HG03558 (cell line): ENCODE results near the gene RPS17.
"Not testable (repeated sequence)": the region's sequence is repeated elsewhere in the genome, so short reads cannot be mapped to it uniquely, and the experiment has no call there.

Experiments used
- ATAC-seq: cut with Tn5 transposase; IDR thresholded peaks from one replicate; pipeline ENCODE4 v1.9.1; 2021; ENCODE audit warnings: moderate number of reproducible peaks; ENCODE audit not compliant: unreplicated experiment; ENCODE audit errors: extremely low read depth

The RPS17 gene

DNA sequence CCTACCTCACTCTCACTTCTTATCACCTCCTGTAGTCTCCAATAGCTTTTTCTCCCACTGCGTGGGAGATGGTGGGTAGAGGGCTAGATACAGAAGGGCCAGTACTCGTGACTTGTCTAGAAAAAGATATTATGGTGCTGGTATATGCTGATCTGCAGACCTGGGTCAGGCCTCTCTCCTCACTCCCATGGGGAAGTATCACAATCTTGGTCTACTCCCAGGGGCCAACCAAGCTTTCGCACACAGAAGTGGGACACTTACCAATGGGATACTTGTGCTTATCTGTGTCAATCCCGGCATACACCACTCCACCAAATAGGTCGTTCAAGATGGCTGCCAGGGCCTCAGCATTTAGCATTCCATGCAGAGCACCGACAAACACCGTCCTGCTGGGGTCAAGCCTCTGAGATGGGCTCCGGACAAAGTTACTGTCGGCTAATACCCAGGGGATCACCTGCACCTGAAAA lies 9.0 kb upstream of the RPS17 start:
- ATAC-seq: no peak

DNA sequence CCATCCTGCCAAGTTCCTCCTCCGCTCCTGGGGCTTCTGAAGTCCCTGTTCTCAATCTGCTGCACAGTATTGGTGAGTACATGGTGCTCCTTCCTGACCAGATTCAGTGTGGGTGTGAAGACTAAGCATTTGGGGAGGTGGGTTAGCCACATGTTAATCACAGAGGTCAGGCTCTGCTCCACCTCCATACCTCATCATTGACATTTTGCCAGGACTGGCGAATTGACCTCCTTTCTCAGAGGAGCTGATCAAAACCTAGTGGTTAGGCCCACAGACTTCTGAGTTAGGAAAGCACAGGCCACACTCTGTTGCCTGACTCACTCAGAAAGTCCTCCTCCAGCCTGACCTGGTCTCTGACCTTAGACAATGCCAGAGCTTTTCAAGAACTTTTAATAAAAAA lies 8.4 kb upstream of the RPS17 start:
- no peak for ATAC-seq

DNA sequence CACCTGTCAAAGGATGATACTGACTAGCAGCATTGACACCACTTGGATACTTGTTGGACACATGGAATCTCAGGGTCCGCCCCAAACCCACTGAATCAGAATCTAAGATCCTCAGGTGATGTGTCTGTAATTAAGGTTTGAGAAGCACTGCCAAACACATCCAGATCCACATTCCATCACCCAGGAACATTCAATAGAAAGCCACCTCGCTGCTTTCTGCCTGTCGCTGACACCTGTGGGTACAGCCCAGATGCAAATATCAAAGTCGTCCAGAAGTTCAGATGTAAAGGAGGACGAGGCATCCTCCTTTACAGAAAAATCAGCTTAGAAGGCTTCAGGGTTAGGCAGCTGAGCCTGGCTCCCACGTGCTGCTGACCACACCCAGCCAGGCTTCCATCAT lies 5.2 kb upstream of the RPS17 start:
- ATAC-seq: no peak

DNA sequence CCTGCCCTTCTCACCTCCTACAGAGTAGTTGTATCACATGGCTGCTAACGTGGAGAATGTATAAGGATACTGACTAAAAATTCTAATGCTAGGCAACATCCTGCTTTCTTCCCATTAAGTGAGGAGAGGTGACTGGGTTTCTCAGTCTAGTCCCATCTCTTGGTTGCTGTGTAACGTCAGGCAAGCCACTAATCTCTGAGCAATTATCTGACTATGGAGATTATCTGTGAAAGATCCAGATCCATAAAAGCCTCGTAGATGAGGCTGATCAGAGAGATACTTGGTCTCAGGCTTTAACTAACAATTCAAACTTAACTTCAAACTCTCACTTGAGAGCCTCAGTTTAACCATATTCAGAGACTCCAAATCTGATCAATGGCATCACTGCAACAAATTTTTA lies 4.7 kb upstream of the RPS17 start:
- no peak for ATAC-seq

DNA sequence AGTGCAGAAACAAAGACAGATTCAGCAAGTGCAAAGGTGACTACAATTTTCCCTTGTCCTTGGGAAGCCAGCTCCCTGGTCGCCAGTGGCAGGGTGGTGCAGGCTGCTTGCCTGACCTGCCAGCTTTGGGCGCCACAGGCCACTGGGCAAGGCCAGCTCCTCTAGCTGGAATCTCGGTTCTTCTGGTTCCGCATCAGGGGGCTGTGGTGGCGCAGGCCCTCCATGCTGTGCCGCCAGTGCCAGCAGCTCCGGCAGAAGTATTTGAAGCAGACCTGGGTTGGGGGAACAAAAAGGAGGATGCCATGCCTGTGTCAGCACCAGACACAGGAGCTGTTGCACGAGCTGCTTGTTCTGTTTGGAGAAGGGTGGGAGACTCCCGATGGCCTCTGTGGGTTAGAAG lies 4.2 kb upstream of the RPS17 start:
- ATAC-seq: no peak

DNA sequence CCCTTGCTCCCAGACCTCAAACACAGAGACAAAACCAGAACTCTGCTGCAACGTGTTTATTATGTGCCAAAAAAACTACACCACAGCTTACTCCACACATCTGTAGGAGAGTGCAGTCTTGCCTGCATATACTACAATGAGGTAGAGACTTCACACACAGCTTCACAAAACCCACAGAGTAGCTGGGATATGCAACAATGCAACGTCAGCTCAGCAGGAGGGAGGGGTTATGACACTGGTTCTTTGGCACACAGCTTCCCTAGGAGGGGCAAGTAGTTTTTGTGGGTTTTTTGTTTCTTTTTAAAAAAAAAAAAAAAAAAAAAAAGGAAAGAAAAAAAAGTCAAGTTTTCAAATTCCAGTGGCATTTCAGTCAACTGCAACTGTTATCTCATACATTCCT lies 2.9 kb upstream of the RPS17 start:
- ATAC-seq: no peak

DNA sequence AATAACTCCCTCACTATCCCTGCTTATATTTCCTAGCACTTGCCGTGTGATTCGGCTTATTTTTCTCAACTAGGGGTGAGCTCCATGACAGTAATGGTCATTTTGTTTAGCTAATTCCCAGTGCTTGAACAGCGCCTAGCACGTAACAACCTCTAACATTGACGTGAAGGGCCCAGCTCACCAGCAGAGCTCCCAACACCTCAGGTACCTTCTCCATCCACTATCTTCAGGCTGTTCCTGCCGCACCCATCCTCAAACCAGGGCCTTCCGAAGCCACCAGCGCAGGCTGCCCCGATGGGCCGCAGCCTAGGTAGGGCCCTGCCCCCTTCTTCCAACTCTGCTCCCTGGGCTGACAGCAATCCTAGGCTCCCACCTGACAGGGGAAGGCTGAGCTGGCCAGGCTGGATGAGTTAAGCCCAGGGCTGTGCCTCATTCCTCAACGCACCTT lies 751 bp upstream of the RPS17 start:
- no peak for ATAC-seq

DNA sequence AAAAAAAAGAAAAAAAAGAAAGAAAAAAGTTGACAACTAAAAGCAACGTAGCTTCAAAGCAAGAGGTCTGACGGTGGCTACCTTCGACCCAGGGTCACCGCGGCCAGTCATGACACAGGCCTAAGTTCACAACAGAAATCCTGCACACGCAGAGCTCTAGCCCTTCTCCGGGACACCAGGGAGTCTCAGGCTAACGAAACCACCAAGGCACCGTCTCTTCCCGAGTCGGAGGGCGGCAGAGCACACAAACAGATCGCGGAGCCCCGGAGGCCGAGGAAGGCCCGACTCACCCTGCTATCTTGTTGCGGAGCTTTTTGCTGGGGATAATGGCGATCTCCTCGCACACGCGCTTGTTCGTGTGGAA lies 584 bp downstream of the RPS17 start:
- ATAC-seq: no peak

DNA sequence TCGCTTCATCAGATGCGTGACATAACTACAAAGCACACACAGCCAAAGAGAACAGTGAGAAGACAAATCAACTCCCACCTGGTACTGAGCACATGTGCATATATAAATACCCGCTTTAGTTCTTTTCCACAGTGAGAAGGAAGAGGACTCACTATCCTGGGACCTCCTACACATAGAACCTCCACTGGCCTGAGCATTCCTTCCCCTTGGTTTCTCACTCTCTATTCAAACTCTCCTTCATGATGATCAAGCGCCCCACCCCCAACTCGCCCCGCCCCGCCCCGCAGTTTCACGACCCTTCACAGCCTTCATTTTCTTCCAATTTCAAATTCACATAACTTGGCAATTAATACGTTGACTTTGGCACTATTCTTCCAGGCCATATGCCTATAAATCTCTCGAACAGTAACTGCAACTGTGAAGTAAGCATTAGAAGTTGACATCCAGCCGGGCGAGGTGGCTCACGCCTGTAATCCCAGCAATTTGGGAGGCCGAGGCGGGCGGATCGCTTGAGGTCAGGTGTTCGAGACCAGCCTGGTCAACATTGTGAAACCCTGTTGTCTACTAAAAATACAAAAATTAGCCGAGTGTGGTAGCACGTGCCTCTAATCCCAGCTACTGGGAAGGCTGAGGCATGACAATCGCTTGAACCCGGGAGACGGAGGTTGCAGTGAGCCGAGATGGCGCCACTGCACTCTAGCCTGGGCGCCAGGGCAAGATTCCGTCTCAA lies 1.1 kb downstream of the RPS17 start:
- no peak for ATAC-seq

DNA sequence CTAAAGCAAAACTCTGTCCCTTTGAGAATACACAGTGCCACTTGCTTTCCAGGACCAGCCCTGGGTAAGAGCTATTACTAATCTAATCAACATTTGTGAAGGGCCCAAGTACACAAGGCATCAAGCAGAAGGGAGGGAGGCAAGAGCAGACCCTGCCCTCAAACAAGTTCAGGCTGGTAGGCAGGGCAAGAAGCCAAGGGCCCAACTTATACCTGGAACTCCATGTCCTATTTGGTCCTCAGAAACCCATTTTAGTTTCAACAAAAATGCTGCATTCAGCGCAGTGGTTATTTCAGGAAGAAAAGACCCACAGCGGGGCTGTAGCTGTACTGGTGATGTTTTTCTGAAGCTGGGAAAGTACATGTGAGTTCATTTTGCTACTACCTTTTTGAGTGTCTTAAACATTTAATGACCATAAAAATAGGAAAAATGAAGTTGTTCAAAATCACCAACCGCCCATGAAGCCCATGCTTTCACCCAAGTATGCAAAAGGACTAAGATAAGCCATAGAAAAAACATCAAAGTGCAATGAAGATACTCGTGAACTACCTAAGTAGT lies 2.8 kb downstream of the RPS17 start:
- ATAC-seq: no peak

DNA sequence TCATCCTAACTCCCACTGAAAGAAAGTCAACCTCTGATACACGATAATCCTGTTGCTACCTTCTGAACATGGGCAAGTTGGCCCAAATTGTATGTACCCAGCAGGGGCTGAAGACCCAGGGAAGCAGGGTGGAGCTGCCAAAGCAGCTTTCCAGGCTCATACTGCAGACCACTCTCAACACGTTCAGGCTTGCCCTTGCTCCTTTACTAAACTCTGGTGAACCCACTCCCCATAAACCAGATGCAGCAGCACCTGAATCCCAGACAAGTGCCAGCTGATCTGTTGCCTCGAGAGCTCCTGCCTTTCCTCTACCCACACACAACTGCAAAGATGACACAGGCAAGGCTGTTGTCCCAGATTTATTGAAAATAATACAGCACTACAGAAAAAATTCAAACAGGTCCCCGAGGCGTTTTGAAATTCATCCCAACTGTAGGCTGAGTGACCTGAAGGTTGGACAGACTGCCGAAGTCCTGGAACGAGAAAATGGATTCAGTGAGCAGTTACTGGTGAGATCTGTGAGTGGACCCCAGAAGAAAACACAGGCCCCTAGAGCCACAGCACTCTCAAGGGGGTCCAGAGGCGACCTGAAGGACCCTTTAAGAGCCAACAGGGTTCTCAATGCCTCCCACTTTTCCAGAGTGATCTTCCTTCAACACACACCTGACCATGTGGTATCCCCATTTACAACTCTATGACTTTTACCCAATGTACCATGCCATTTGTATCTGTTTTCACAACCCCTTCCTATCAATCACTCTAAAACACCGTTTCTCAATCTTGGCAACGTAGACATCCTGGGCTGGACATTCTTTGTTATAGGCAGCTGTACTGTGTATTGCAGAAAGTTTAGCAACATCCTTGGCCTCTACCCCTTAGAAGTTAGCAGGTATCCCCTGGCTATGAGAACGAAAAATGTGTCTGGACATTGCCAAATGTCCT lies 3.6 kb downstream of the RPS17 start:
- ATAC-seq: no peak

DNA sequence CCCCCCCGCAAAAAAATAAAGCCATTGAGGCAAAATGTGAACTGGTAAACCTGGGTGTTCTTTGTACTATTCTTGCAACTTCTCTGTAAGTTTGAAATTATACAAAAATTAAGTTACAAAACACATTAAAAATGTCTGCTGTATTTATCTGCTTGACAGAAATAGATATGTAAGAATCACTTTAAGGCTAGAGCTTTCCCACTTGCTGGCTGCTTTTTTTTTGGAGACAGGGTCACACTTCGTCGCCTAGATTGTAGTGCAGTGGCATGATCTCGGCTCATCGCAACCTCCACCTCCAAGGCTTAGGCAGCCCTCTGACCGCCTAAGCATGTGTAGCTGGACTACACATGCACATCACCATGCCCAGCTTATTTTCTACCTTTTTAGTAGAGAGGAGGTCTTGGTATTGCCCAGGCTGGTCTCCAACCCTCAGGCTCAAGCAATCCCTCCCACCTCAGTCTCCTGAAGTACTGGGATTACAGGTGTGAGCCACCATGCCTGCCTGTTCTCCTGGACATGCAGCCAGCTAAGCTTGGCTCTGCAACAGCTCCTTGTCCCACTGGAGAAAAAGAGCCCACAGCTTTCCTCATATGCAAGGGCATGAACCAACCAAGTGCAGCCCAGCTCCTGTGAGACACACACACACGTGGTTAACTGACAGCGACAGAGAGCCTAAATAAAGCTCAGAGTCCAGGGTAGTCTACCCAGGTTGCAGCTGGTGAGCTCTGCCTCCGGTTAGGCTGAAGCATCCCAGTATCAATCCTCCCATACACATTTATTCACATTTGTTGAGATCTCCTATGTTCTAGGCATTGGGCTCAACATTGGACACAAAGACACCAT lies 4.5 kb downstream of the RPS17 start:
- ATAC-seq: no peak

DNA sequence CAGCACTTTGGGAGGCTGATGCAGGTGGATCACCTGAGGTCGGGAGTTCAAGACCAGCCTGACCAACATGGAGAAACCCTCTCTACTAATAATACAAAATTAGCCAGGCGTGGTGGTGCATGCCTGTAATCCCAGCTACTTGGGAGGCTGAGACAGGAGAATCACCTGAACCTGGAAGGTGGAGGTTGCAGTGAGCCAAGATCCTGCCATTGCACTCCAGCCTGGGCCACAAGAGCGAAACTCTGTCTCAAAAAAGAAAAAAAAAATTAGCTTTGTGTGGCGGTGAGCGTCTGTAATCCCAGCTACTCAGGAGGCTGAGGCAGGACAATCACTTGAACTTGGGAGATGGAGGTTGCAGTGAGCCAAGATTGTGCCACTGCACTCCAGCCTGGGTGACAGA lies 5.1 kb downstream of the RPS17 start:
- not testable (repeated sequence) for ATAC-seq

DNA sequence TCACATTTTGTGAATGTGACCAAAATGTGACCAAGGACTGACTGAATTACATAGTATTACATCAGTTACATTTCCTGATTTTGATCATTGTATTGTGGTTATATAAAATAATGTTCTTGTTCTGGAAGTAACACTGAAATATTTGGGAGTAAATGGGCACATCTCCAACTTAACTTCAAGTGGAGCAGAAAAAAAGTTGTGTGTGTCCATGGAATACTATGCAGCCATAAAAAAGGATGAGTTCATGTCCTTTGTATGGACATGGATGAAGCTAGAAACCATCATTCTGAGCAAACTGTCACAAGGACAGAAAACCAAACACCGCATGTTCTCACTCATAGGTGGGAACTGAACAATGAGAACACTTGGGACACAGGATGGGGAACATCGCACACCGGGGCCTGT lies 5.8 kb downstream of the RPS17 start:
- not testable (repeated sequence) for ATAC-seq

DNA sequence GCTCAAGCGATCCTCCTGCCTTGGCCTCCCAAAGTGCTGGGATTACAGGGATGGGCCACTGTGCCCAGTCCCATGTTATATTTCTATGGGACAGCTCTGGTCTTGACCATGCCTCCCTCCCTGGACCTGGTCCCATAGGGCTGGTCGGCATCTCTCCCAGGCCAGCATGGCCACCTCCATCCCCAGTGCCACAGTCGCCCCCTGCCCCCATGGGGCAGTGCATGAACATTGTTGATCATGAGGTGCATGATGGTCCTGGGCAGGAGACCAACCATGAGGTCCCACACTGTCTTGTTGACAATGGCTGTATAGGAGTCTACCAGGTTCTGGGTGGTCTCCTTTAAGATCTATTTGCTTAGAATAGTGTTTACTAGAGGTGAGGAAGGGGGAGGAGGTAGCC lies 6.5 kb downstream of the RPS17 start:
- no peak for ATAC-seq

DNA sequence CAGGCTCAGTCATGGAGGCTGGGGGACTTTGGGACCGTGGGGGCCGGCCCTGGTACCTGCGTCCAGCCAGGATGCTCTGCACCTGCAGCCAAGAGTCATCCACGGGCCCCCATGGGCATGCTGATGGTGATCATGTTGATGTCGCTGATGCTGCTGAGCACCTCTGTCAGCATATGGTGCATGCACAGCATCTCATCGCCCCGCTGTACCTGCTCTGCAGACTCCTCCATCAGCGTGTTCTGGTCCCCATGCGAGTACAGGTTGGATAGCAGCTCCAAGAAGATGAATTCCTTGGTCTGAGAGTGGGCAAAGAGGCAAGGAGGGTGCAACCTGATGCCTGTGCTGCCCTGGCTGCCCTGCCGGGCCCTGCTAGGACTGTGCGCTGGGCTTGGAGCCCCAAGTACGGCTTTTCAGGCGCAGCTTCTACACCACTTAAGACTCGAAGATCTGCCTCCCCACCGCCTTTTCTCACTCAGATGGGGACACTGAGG lies 7.2 kb downstream of the RPS17 start:
- ATAC-seq: no peak

DNA sequence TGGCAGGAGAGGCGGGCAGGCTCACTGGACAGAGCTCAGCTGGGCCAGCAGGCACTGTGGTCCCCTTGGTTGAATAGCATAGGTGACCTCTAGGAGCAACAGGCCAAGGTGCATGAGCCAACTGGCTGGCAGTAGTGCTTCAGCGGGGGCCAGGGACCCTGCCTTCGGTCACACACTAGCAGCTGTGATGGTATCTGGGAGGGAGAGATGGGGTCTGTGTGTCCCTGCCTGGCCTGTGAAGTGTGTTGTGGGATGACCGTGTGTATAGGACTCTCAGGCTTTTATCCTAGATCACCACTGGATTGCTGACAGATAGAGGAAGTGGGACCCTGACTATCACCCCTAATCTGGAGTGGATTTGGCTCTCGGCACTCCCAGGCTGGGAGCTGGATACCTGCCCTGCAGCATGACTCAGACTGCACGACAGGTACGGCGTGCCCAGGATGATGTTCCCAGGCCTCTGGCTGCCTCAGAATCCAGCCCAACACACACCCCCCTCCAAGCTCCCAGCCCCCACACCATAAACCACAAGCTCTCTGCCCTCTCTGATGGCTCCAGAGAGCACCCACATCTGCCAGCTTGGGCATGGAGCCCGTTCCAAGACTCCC lies 7.8 kb downstream of the RPS17 start:
- ATAC-seq: no peak

DNA sequence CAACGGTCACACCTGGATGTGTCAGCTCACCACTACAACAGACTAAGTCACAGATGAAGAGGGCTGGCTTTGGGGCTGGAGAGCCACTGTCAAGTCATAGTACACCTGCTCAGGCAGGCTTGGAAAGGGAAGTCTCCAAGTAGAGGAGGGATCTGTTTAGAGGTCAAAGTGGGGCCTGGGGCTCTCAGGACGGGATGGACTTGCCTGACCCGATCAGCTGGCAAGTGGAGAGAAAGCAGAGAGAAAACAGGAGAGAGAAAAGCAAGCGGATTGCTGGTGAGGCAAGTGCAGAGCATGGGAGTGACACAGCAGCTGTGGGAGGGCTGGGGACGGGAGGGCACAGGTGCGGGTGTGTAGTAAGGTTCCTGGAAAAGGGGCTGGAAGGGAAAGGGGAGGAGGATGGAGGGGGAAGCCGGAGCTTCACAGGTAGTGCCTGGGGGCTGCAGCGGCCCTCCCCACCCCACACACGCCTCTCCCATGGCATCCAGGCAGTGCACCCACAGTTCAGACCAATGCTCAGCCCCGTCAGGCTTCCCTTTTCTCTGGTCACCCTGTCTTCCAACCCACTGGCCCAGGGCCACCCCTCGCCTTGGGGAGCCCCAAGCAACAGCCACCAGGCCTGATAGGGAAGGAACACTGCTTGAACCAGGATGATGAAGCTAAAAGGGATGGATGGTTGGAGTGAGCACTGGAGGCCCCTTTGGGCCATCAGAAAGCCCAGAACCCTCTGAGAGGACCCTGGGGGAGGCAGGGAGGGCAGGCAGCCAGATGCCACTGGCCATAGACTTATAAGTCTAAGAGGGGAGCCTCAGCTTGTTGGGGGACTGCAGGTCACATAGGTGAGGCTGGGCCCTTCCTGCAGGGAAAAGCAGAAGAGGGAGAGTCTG lies 8.5 kb downstream of the RPS17 start:
- ATAC-seq: no peak
